Stimulated activated CD8-positive, alpha-beta memory T cell treated with anti-CD3 and anti-CD28 coated beads, Interleukin-4, amount 100 ng/mL, for 4 hours (primary cell): Measurements from ENCODE around the gene UNG.

Experiments used
- DNase-seq, 2 donors: peaks; one replicate each; pipeline ENCODE4 v3.0.0-alpha.2; 2020; ENCODE audit warnings: low read depth in 2 of 2, low spot score in 1 of 2

The UNG gene

DNA sequence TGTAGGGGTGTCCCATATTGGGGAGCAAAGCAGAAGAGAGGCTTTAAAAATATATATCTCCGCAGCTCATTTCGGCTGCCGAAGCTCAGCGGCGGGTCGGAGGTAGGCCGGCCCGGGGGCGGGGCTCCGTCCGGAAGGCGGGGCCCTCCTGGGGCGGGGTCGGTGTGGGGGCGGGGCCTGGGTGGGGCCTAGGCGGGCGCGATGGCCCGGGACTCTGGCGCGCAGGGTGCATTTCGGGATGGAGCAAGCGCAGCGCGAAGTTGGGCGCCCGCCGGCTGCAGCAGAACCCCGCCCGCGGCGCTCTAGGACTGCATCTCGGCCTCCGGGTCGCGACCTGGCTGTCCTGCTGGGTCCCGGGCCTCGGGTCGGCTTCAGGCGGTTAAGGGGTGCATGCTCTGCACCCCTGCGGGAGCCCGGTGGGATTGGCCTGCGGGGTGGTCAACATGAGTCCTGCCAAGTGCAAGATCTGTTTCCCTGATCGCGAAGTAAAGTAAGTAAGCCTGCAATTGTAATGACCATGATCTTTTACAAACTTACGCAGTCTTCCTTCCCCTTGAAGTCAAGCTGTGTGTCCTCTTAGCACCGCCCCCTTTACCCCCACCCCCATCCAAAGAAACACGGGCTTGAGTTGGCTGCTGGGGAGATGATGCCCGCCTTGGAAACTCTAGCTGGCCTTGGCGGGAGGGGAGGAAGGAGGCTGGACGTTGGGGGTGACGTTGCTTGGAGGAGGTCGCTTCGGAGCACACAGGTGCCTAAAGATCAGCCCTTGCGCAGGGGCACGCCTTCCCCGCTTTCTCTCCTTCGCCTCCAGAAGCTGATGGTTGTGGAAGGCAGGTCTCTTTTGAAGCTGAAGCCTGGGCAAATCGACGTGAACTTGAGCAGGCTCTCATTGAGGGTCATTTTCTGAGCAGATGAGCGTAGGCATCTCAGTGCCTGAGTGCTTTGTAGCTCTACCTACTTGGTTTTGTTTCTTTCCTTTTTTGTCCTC, 57.3 kb downstream of the UNG start:
- DNase-seq: peak; percentile 42 to 60

DNA sequence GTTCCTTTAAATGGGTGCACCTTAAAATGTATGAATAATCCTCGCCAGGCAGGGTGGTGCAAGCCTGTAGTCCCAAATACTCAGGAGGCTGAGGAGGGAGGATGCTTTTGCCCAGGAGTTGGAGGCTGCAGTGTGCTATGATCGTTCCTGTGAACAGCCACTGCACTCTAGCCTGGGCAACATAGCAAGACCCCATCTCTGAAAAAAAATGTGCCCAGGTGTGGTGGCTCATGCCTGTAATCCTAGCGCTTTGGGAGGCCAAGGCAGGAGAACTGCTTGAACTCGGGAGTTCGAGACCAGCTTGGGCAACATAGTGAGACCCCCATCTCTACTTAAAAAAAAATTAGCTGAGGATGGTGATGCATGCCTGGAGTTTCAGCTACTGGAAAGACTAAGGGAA, 58.6 kb downstream of the UNG start:
- no peak for DNase-seq

- DNase-seq: no peak
Measured at GRCh38 chr12:109156586-109156985, 59.2 kb downstream of the UNG start.

- DNase-seq: no peak
Measured at GRCh38 chr12:109157986-109158385, 60.6 kb downstream of the UNG start.

- DNase-seq: no peak
Measured at GRCh38 chr12:109160433-109160832, 63.0 kb downstream of the UNG start.
